Testis (tissue), 3 donors: ENCODE measurements around the gene CCT7. TPM values are rescaled to one million over a fixed set of nuclear protein-coding genes. Genes with fewer than 3 reads are reported as not detected.

Source experiments
- DNase-seq: peaks from one replicate; pipeline ENCODE4 v3.0.0-alpha.2; 2019
- H3K27ac ChIP-seq, 2 donors: fragments of 200-600 bp; sonication (generic); one replicate each; pipeline ENCODE4 v1.5.1; 2019
- H3K27me3 ChIP-seq: fragments of 200-600 bp; sonication (generic); one replicate; pipeline ENCODE4 v1.5.1; 2019
- H3K36me3 ChIP-seq: fragments of 200-600 bp; sonication (generic); one replicate; pipeline ENCODE4 v1.5.1; 2017; ENCODE audit warnings: low read depth; ENCODE audit errors: missing control alignments
- H3K4me1 ChIP-seq: fragments of 200-600 bp; sonication (generic); one replicate; pipeline ENCODE4 v1.5.1; 2019
- H3K4me3 ChIP-seq, 2 donors: fragments of 200-600 bp; sonication (generic); one replicate each; pipeline ENCODE4 v1.5.1; 2017 to 2019
- H3K9me3 ChIP-seq: fragments of 200-600 bp; sonication (generic); one replicate; pipeline ENCODE4 v1.5.1; 2017
- CTCF ChIP-seq, 3 experiments: fragments of 450-650 bp in 2 of 3; fragments of 200-600 bp in 1 of 3; sonication (generic) in 1 of 3; IDR thresholded peaks; one replicate each; pipeline ENCODE4 v1.5.1; 2016 to 2019; ENCODE audit warnings: antibody characterized with exemption in 3 of 3, mild to moderate bottlenecking in 2 of 3, moderate library complexity in 1 of 3
- POLR2A ChIP-seq: fragments of 450-650 bp; IDR thresholded peaks from one replicate; pipeline ENCODE4 v1.6.1; 2017; ENCODE audit warnings: antibody characterized with exemption, mild to moderate bottlenecking, moderate library complexity
- WGBS, 2 donors: methylation state at CpG; one replicate each; pipeline ENCODE4 v1.1.5; 2018; 5-methylcytosine and 5-hydroxymethylcytosine counted together
- intact Hi-C: fragments of 100-400 bp; cut with DNase I; formaldehyde crosslinking; loops from one replicate; pipeline ENCODE4 v1.15.1; 2023; ENCODE audit warnings: low total_unique reads
- polyA plus RNA-seq: library from polyadenylated mRNA; stranded (reverse); fragments of 350-450 nt; fragmentation: Illumina TruSeq; extraction: RNeasy Lipid Tissue Mini Kit (QIAGEN cat#74804); gene quantifications from one replicate; pipeline ENCODE4 v1.2.3, GENCODE V29; 2014; ENCODE audit warnings: low read depth, low replicate concordance; ENCODE audit not compliant: insufficient read depth
- total RNA-seq, 2 donors: library from RNA; depleted of rRNA; stranded (reverse); fragments of >200 nt; gene quantifications; one replicate each; pipeline ENCODE4 v1.2.3, GENCODE V29; 2016

The CCT7 gene
- total and polyA plus RNA-seq, 3 donors from 2014 or later, result 237 to 459 (median 262) TPM

- TF ChIP-seq CTCF (IDR thresholded peaks at IDR 0.05), result no peak
- no peak for TF ChIP-seq POLR2A
- no peaks in the 10 kb centered on the region for H3K4me1 ChIP-seq
- intact Hi-C loops, result no loop called here
- WGBS, 2 donors, result 92 to 97% methylated on average over 7 to 16 of the region's 16 CpGs
- DNase-seq, result no peak
- H3K27me3 ChIP-seq, result no peaks in the 10 kb centered on the region
- H3K4me3 ChIP-seq, result no peak overlapping the region
- no peak overlapping the region for H3K27ac ChIP-seq
- H3K9me3 ChIP-seq, result no peaks in the 10 kb centered on the region
- H3K36me3 ChIP-seq, result no peaks in the 10 kb centered on the region
Measured at GRCh38 chr2:73263540-73264331, 29.6 kb downstream of the CCT7 start.

DNA sequence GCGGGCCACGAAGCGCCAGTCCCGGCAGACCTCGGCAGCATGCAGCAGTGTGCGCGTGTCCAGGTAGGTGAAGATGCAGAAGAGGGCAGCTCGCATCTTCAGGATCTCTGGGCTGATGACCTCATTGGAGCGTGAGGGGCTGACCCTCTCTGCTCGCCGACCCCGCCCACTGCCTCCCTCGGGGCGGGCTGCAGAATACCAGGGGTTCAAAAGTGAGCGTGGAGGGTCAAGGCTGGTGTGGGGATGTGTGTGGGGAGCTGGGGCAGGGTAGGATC, 30.2 kb downstream of the CCT7 start:
- H3K36me3 ChIP-seq, result no peaks in the 10 kb centered on the region
- 93 to 95% methylated on average over 15 of the region's 15 CpGs for WGBS, 2 donors

DNA sequence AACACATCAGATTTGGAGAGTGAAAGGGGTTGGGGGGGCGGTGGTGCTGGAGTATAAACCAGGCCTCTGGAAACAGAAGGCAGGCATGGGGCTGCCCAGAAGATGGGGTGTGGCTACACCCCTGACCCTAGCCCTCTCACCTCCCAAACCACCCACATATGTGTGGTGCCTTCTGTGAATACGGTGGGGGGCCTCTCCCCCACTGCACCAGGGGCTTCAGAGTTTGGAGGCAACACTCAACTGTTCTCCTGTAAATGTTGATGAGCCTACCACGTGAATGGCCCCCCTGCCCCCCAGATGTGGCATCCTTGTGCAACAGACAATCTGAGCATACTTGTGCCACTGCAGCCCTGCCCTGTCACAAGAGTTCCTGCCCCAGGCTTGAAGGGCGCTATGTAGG, 30.7 kb downstream of the CCT7 start:
- no peaks in the 10 kb centered on the region for H3K4me1 ChIP-seq
- H3K36me3 ChIP-seq, result no peaks in the 10 kb centered on the region
- no peaks in the 10 kb centered on the region for H3K9me3 ChIP-seq
- no peak overlapping the region for H3K27ac ChIP-seq
- DNase-seq, result no peak
- 89% methylated on average over 1 to 4 of the region's 4 CpGs for WGBS, 2 donors
- intact Hi-C loops, result no loop called here
- H3K4me3 ChIP-seq, result no peak overlapping the region
- no peaks in the 10 kb centered on the region for H3K27me3 ChIP-seq
- no peak for TF ChIP-seq POLR2A
- TF ChIP-seq CTCF (IDR thresholded peaks at IDR 0.05), result no peak

More for the DNA sequence above, 30.2 kb downstream of the CCT7 start:
- no peaks in the 10 kb centered on the region for H3K27me3 ChIP-seq
- no peak overlapping the region for H3K27ac ChIP-seq
- no peaks in the 10 kb centered on the region for H3K4me1 ChIP-seq
- no peak overlapping the region for H3K4me3 ChIP-seq
- intact Hi-C loops, result no loop called here
- TF ChIP-seq POLR2A, result no peak
- no peak for TF ChIP-seq CTCF (IDR thresholded peaks at IDR 0.05)
- H3K9me3 ChIP-seq, result no peaks in the 10 kb centered on the region
- no peak for DNase-seq

DNA sequence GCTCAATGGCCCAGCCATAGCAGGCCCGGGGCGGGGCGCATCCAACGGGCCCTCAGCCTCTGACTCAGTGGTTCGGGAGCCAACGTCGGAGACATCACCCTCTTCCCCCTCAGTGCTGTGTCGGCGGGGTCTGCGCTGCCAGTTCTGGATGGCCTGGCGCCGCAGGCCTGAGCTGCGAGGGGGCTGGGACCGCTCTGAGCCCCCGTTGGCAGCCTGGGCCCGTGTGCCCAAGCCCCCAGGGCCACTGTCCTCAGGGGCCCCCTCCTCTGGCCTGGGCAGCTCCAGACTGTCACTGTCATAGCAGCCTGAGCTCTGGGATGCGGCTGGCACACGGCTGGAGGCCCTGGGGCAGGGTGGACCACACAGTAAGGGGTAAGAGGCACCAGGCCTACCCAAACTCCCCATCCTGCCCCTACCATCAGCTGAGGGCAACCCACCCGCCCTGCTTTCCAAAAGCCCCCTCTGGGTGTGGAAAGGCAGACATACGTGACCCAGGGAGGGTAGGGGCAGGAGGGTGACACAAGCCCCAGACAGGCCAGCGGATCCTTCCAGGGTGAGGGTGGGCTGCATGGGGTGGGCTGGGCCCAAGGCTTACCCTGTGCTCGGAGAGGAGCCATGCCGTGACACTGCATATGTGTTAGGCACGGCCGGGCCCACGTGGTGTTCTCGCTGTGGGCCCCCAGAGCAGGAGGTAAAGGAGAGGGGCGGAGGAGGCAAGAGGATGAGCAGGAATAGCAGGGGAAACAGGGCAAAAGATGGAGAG, 31.4 kb downstream of the CCT7 start:
- H3K4me3 ChIP-seq, result no peak overlapping the region
- no peaks in the 10 kb centered on the region for H3K36me3 ChIP-seq
- no peaks in the 10 kb centered on the region for H3K4me1 ChIP-seq
- intact Hi-C loops, result no loop called here
- WGBS, 2 donors, result 90 to 94% methylated on average over 8 to 27 of the region's 28 CpGs
- H3K27ac ChIP-seq, result no peak overlapping the region
- TF ChIP-seq POLR2A, result no peak
- no peak for TF ChIP-seq CTCF (IDR thresholded peaks at IDR 0.05)
- DNase-seq, result no peak
- H3K27me3 ChIP-seq, result no peaks in the 10 kb centered on the region
- H3K9me3 ChIP-seq, result no peaks in the 10 kb centered on the region
